Coronary artery (tissue), 2 donors: ENCODE data around the gene IFT122.

ENCODE experiments used
- DNase-seq: peaks from one replicate; pipeline ENCODE4 v3.0.0-alpha.2; 2017; ENCODE audit warnings: low spot score
- H3K27ac ChIP-seq, 2 donors: fragments of 200-600 bp; sonication (generic); one replicate each; pipeline ENCODE4 v1.5.1; 2016 to 2019
- H3K4me3 ChIP-seq: fragments of 200-600 bp; sonication (generic); 2 replicates; pipeline ENCODE4 v1.5.1; 2016; ENCODE audit warnings: mild to moderate bottlenecking, moderate library complexity
- TF ChIP-seq, protein P1 (sequence below): fragments of 200-600 bp; sonication (generic); IDR thresholded peaks from one replicate; pipeline ENCODE4 v1.5.1; 2019; ENCODE audit warnings: antibody characterized with exemption

Gene IFT122

DNA sequence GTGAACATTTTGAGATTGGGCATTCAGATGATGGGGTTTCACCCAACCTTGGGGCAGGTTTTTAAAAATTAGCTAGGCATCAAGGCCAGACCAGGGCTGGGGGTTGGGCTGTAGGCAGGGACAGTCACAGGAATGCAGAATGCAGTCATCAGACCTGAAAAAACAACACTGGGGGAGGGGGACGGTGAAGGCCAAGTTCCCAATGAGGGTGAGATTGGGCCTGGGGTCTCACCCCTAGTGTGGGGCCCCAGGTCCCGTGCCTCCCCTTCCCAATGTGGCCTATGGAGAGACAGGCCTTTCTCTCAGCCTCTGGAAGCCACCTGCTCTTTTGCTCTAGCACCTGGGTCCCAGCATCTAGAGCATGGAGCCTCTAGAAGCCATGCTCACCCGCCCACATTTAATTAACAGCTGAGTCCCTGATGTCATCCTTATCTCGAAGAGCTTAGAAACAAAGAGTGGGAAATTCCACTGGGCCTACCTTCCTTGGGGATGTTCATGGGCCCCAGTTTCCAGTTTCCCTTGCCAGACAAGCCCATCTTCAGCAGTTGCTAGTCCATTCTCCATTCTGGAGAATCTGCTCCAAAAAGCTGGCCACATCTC, 94.5 kb downstream of the IFT122 start:
- Histone ChIP-seq H3K4me3 (no peak overlapping the region), H3K27ac (no peak overlapping the region)
- TF ChIP-seq, protein P1, sequence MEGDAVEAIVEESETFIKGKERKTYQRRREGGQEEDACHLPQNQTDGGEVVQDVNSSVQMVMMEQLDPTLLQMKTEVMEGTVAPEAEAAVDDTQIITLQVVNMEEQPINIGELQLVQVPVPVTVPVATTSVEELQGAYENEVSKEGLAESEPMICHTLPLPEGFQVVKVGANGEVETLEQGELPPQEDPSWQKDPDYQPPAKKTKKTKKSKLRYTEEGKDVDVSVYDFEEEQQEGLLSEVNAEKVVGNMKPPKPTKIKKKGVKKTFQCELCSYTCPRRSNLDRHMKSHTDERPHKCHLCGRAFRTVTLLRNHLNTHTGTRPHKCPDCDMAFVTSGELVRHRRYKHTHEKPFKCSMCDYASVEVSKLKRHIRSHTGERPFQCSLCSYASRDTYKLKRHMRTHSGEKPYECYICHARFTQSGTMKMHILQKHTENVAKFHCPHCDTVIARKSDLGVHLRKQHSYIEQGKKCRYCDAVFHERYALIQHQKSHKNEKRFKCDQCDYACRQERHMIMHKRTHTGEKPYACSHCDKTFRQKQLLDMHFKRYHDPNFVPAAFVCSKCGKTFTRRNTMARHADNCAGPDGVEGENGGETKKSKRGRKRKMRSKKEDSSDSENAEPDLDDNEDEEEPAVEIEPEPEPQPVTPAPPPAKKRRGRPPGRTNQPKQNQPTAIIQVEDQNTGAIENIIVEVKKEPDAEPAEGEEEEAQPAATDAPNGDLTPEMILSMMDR: no peak
- DNase-seq: no peak

DNA sequence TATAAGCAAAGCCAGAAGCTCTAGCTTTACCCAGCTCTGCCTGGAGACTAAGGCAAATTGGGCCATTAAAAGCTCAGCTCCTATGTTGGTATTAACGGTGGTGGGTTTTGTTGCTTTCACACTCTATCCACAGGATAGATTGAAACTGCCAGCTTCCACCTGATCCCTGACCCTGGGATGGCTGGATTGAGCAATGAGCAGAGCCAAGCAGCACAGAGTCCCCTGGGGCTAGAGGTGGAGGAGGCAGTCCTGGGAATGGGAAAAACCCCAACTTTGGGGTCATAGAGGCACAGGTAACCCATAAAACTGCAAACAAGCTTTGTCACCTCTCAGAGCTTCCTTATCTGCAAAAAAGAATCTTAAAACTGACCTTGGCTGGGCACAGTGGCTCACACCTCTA, 95.1 kb downstream of the IFT122 start:
- TF ChIP-seq, protein P1: no peak
- no peak overlapping the region for H3K27ac ChIP-seq
- H3K4me3 ChIP-seq: no peak overlapping the region
- DNase-seq: no peak

DNA sequence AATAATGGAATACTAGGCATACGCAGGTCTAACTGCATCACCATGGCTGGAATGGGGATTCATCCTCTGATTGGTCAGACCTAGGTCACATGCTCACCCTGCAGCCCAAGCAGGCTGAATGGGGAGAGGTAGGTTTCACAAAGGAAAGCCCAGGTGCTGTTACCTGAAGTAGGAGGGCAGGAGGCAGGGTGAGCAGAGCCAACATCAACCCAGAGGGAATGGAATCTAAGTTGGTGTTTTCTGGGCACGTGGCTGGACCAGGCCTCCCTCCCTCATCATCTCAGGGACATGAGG, 96.3 kb downstream of the IFT122 start:
- TF ChIP-seq, protein P1: no peak
- no peak for DNase-seq
- Histone ChIP-seq H3K4me3 (no peak overlapping the region), H3K27ac (no peak overlapping the region)

DNA sequence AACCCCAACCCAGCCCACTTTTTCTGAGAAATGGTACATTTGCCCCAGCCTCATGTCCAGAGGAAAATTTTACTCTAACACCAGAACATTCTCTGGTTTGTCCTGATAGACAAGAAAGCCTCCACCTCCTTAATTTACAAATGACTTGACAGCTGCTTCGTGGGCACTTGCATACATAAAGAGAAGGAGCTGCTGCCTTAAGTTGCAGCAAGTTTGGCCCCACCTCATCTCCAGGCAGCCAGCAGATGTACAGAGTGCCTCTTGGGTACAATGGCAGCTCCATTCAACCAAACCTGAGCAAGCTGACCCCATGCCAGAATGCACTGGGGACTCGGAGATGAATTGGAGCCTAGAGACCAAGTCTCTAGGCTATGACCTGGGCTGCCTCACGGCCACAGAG, 96.8 kb downstream of the IFT122 start:
- DNase-seq: no peak
- H3K4me3 ChIP-seq: no peak overlapping the region
- TF ChIP-seq, protein P1: no peak
- no peak overlapping the region for H3K27ac ChIP-seq

DNA sequence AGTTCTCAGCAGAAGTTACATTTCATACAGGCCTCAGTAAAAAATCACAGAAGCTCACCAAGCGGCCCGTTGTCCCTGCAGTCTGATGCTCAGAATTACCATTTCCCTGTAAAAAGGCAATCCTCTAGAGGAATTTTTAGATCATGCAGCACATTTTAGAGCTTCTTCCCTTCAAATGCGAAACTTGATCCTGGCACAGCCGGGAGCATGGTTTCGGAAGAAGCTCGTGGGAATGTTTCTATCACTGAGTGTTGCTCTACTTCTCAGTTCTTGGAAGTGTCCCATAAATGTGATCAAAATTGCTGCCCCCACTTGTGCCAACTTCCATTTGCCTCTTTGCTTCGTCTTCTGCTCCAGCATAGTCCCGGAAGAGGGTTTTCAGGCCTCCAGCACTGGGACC, 99.2 kb downstream of the IFT122 start:
- TF ChIP-seq, protein P1: no peak
- DNase-seq: no peak
- H3K4me3 ChIP-seq: no peak overlapping the region
- no peak overlapping the region for H3K27ac ChIP-seq

DNA sequence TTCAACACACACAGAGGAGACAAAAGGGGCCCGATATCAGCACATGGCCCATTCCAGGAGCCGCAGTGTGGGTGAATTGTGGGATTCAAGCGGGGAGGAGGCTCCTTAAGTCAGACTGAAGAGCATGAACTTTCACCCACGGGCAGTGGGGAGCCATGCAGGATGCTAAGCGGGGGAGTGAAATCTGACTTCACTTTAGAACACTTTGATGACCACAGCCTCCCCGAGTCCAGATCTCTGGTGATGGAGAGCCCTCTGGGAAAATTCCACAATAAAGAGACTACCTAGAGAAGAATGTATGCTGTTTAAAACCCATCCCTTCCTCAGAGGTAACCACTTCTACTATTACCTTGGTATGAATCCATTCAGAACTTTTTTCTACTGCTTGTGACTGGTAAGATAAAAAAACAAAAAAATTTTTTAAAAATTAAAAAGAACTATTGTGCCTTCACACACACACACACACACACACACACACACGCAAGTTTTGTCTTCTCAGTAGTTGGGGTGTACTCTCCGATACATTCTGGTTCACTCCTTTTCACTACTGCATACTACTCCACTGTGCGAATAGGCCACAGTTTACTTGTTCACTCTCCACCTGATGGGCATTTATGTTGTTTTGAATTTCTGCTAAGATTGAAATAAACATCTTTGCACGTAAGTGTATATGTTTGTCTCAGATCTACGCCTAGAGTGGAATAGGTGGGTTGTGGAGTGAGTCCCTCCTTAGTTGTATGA, 100.9 kb downstream of the IFT122 start:
- Histone ChIP-seq H3K27ac (no peak overlapping the region), H3K4me3 (no peak overlapping the region)
- TF ChIP-seq, protein P1: no peak
- no peak for DNase-seq

DNA sequence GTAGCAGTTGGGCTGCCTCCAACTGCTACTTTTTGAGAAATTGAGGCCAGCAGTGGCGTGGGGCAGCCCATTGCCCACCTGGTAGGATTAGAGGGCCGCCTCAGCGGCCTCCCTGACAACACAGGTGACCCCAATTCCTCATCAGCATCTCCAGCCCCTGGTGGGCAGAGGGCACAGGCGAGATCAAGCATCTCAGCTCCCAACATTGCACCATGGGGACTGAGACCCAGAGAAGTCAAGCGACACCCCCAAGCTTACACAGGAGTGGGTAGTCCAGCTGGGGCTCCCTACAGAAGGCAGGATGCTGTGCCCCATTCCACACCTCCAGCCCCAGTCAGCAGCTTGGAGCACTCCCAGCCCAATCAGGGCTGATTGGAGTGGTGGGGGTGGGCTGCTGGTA, 102.7 kb downstream of the IFT122 start:
- Histone ChIP-seq H3K27ac (no peak overlapping the region), H3K4me3 (no peak overlapping the region)
- TF ChIP-seq, protein P1: no peak
- no peak for DNase-seq
